ENCODE data around the gene KCNC1. TPM values are rescaled to one million over a fixed set of nuclear protein-coding genes. Genes with fewer than 3 reads are reported as not detected.

KCNC1 gene
- total and polyA plus RNA-seq, 2 of the 13 experiments (the other 11 are each of a cell fraction or from before 2014, with no cell fraction given), result 0.01 to 0.04 TPM

- DNase-seq (ENCODE audit: low spot score) (no peak), ATAC-seq (no peak), FAIRE-seq (no peak)
- Histone ChIP-seq H4K20me1 (ENCODE audit: insufficient read depth, low read length) (no peaks in the 10 kb centered on the region), H3K27me3 (ENCODE audit: control insufficient read depth in 1 of 2, insufficient read depth in 2 of 2, low read length in 2 of 2) (peaks cover 3 to 29% of the 10 kb centered on the region in 2 experiments; a peak in 3 of 5 replicates), H3K36me3 (replicated peaks in 1 of 2; ENCODE audit: control insufficient read depth in 1 of 2, insufficient read depth in 2 of 2, low read length in 2 of 2) (no peaks in the 10 kb centered on the region), H2AFZ (ENCODE audit: low read length) (no peak overlapping the region), H3K4me1 (ENCODE audit: insufficient read depth, low read length) (peaks cover 29% of the 10 kb centered on the region), H3K79me2 (ENCODE audit: insufficient read depth, low read length) (no peaks in the 10 kb centered on the region), H3K9me3 (ENCODE audit: low read length) (no peaks in the 10 kb centered on the region), H3K27ac (ENCODE audit: extremely low read length, insufficient read depth, low read length) (no peak overlapping the region), H3K4me3 (replicated peaks in 1 of 3; ENCODE audit: insufficient read depth in 1 of 3, low read depth in 2 of 3, low read length in 3 of 3) (no peak overlapping the region), H3K9ac (ENCODE audit: insufficient read depth, low read depth, low read length) (no peak overlapping the region), H3K4me2 (ENCODE audit: low read depth, low read length) (peak overlapping the region; percentile 24; the same call in 1 of the 2 replicates)
- intact Hi-C loops (cut with micrococcal nuclease; ENCODE audit: unreplicated experiment) (no loop called here), in situ Hi-C loops (cut with HindIII; ENCODE audit: extremely low pct_ligation_motif_present, low pct_unique_long_range_greater_than_20kb) (no loop called here)
- no TSS peak for BruUV-seq (replicated peaks)
- CTCF ChIA-PET (ENCODE audit: low intra/inter-chr PET ratio, low total read pairs), result no interaction called here
- POLR2A ChIA-PET, result no interaction called here
- 4% methylated on average over 2 of the region's 2 CpGs for WGBS (ENCODE audit: low lambda C conversion rate)
- TF ChIP-seq MNT (IDR thresholded peaks at IDR 0.05) (no peak), DMAP1 (CRISPR knock-in tag; IDR thresholded peaks at IDR 0.05) (no peak), ZSCAN9 (CRISPR knock-in tag; IDR thresholded peaks at IDR 0.05; ENCODE audit: borderline replicate concordance) (no peak), MYC (CRISPR knock-in tag; IDR thresholded peaks at IDR 0.05; ENCODE audit: borderline replicate concordance) (no peak), GLI4 (CRISPR knock-in tag; IDR thresholded peaks at IDR 0.05; ENCODE audit: borderline replicate concordance) (no peak), ZNF205 (CRISPR knock-in tag; IDR thresholded peaks at IDR 0.05) (no peak), NR1H2 (CRISPR knock-in tag; IDR thresholded peaks at IDR 0.05; ENCODE audit: borderline replicate concordance, low read depth) (no peak), ZNF644 (CRISPR knock-in tag; IDR thresholded peaks at IDR 0.05; ENCODE audit: low read depth) (0 out of 2 replicates have a peak, but pooled peaks have one; percentile 17), SOX13 (IDR thresholded peaks at IDR 0.05) (no peak), SOX13 (CRISPR knock-in tag; conservative IDR thresholded peaks at IDR 0.05 in 1 of 2, IDR thresholded peaks at IDR 0.05 in 1 of 2) (no peak), ZMAT5 (CRISPR knock-in tag; IDR thresholded peaks at IDR 0.05; ENCODE audit: borderline replicate concordance, low read depth) (no peak), PRDM15 (CRISPR knock-in tag; IDR thresholded peaks at IDR 0.05) (no peak), TFDP1 (CRISPR knock-in tag; IDR thresholded peaks at IDR 0.05; ENCODE audit: borderline replicate concordance) (no peak), ZNF256 (CRISPR knock-in tag; conservative IDR thresholded peaks at IDR 0.05) (no peak), THAP8 (CRISPR knock-in tag; IDR thresholded peaks at IDR 0.05; ENCODE audit: borderline replicate concordance) (no peak), NR2F1 (CRISPR knock-in tag; IDR thresholded peaks at IDR 0.05) (0 out of 4 replicates have a peak, but pooled peaks of 1 of the 2 experiments have one; percentile 18), ZNF562 (CRISPR knock-in tag; IDR thresholded peaks at IDR 0.05; ENCODE audit: borderline replicate concordance) (no peak), MBD4 (IDR thresholded peaks at IDR 0.05; ENCODE audit: borderline replicate concordance, low read length) (no peak), SIX4 (CRISPR knock-in tag; IDR thresholded peaks at IDR 0.05) (no peak)
Observed at GRCh38 chr11:17750801-17751165, 16.2 kb downstream of the KCNC1 start.

Measured in HepG2 (cell line).